Natural killer cell (primary cell): ENCODE results near the gene YES1. TPM values are rescaled to one million over a fixed set of nuclear protein-coding genes. Genes with fewer than 3 reads are reported as not detected.
A peak's percentile ranks its signal among the peaks of the same experiment; 100 is the strongest.
"Not testable (repeated sequence)": the region's sequence is repeated elsewhere in the genome, so short reads cannot be mapped to it uniquely, and the experiment has no call there.

Source experiments
- ATAC-seq, 3 donors: fragments of 150-1000 bp in 2 of 3; fragments of 200-7000 bp in 1 of 3; cut with Tn5 transposase; 1 replicate in 1 of 3; 2 replicates in 2 of 3; pipeline ENCODE4 v1.10.0; 2021; ENCODE audit warnings: mild to moderate bottlenecking in 2 of 3, moderate library complexity in 2 of 3
- DNase-seq, 2 donors: peaks; one replicate each; pipeline versions ENCODE4 v3.0.0 to v3.0.0-alpha.2; 2013 to 2021; ENCODE audit warnings: mixed read lengths in 1 of 2
- H3K27ac ChIP-seq: one replicate; pipeline ENCODE4 v1.5.1; 2013; ENCODE audit warnings: mild to moderate bottlenecking, low read length
- H3K27me3 ChIP-seq: one replicate; pipeline ENCODE4 v1.6.1; 2013; ENCODE audit warnings: low read length; ENCODE audit not compliant: control insufficient read depth, insufficient read depth
- H3K36me3 ChIP-seq: one replicate; pipeline ENCODE4 v1.6.1; 2013; ENCODE audit warnings: low read length; ENCODE audit not compliant: control insufficient read depth, insufficient read depth
- H3K4me1 ChIP-seq: one replicate; pipeline ENCODE4 v1.6.1; 2013; ENCODE audit warnings: low read length; ENCODE audit not compliant: control insufficient read depth, insufficient read depth
- H3K4me3 ChIP-seq: one replicate; pipeline ENCODE4 v1.5.1; 2013; ENCODE audit warnings: low read length
- H3K9me3 ChIP-seq: one replicate; pipeline ENCODE4 v1.6.1; 2013; ENCODE audit warnings: low read length; ENCODE audit not compliant: control insufficient read depth, insufficient read depth
- H3K27ac Mint-ChIP-seq, 2 donors: one replicate each; pipeline ENCODE4 v1.8.0; 2022; ENCODE audit warnings: mild to moderate bottlenecking in 2 of 2, mixed read lengths in 2 of 2, moderate library complexity in 1 of 2
- H3K27me3 Mint-ChIP-seq, 2 donors: one replicate each; pipeline ENCODE4 v1.8.0; 2022; ENCODE audit warnings: low read depth in 2 of 2, mixed read lengths in 2 of 2
- H3K36me3 Mint-ChIP-seq: one replicate; pipeline ENCODE4 v1.8.0; 2022; ENCODE audit warnings: mixed read lengths
- H3K4me1 Mint-ChIP-seq, 2 donors: one replicate each; pipeline ENCODE4 v1.8.0; 2022; ENCODE audit warnings: mixed read lengths in 2 of 2
- H3K4me3 Mint-ChIP-seq: one replicate; pipeline ENCODE4 v1.8.0; 2022; ENCODE audit warnings: mild to moderate bottlenecking, moderate library complexity, mixed read lengths
- H3K9me3 Mint-ChIP-seq, 2 donors: one replicate each; pipeline ENCODE4 v1.8.0; 2022; ENCODE audit warnings: mixed read lengths in 2 of 2
- CTCF ChIP-seq: fragments of 200-600 bp; IDR thresholded peaks from one replicate; pipeline ENCODE4 v1.8.0; 2022; ENCODE audit warnings: antibody characterized with exemption
- WGBS: methylation state at CpG from one replicate; pipeline ENCODE4 v1.1.7; 2013; ENCODE audit warnings: missing lambda C conversion rate; ENCODE audit not compliant: insufficient coverage; 5-methylcytosine and 5-hydroxymethylcytosine counted together
- intact Hi-C: fragments of 100-400 bp; cut with micrococcal nuclease; formaldehyde crosslinking; loops from one replicate; pipeline ENCODE4 v1.14.2; 2022
- total RNA-seq, 4 donors: library from RNA; stranded (reverse); fragments of 120-200 nt in 1 of 4; gene quantifications; one replicate each; pipeline versions ENCODE4 v1.2.3 to v1.2.4, GENCODE V29; 2013 to 2022

Gene YES1
- total RNA-seq, 3 donors from 2014 or later (not counting 1 experiment from before 2014, with no cell fraction given): 70.2 to 101 (median 76.2) TPM

- H3K9me3 ChIP-seq: no peaks in the 10 kb centered on the region
- H3K4me1 ChIP-seq: peaks cover 9% of the 10 kb centered on the region
- H3K27ac ChIP-seq: no peak overlapping the region
- Mint-ChIP-seq H3K4me1 (peaks cover 9% of the 10 kb centered on the region in 2 donors), H3K4me3 (no peak overlapping the region), H3K27me3 (no peaks in the 10 kb centered on the region), H3K36me3 (no peaks in the 10 kb centered on the region), H3K27ac (no peak overlapping the region), H3K9me3 (no peaks in the 10 kb centered on the region)
- H3K36me3 ChIP-seq: peaks cover 3% of the 10 kb centered on the region
- DNase-seq (no peak), ATAC-seq (no peak)
- TF ChIP-seq CTCF: no peak
- intact Hi-C loops: no loop called here
- no peaks in the 10 kb centered on the region for H3K27me3 ChIP-seq
- WGBS: 97% methylated on average over 11 of the region's 11 CpGs
- no peak overlapping the region for H3K4me3 ChIP-seq
Observed at GRCh38 chr18:686339-687111, 125.5 kb downstream of the YES1 start.

- DNase-seq (no peak), ATAC-seq (no peak)
- Histone ChIP-seq H3K27ac (no peak overlapping the region), H3K4me3 (no peak overlapping the region), H3K36me3 (peaks cover 3% of the 10 kb centered on the region), H3K9me3 (no peaks in the 10 kb centered on the region), H3K27me3 (no peaks in the 10 kb centered on the region), H3K4me1 (peaks cover 11% of the 10 kb centered on the region)
- no peaks in the 10 kb centered on the region for H3K36me3 Mint-ChIP-seq
- intact Hi-C loops: no loop called here
- H3K9me3 Mint-ChIP-seq: no peaks in the 10 kb centered on the region
- H3K4me3 Mint-ChIP-seq: no peak overlapping the region
- peaks cover 10 to 12% of the 10 kb centered on the region in 2 donors for H3K4me1 Mint-ChIP-seq
- H3K27ac Mint-ChIP-seq: no peak overlapping the region
- WGBS: 97% methylated on average over 3 of the region's 3 CpGs
- TF ChIP-seq CTCF: no peak
- no peaks in the 10 kb centered on the region for H3K27me3 Mint-ChIP-seq
Observed at GRCh38 chr18:685438-685837, 126.6 kb downstream of the YES1 start.

GRCh38 chr18:683531-683930, 128.5 kb downstream of the YES1 start:
- ATAC-seq: no peak
- H3K4me1 Mint-ChIP-seq: peaks cover 10 to 12% of the 10 kb centered on the region in 2 donors
- TF ChIP-seq CTCF: no peak
- no peaks in the 10 kb centered on the region for H3K36me3 Mint-ChIP-seq
- Histone ChIP-seq H3K4me3 (no peak overlapping the region), H3K27me3 (no peaks in the 10 kb centered on the region), H3K27ac (no peak overlapping the region), H3K9me3 (no peaks in the 10 kb centered on the region), H3K4me1 (peaks cover 11% of the 10 kb centered on the region), H3K36me3 (peaks cover 5% of the 10 kb centered on the region)
- no peaks in the 10 kb centered on the region for H3K27me3 Mint-ChIP-seq
- intact Hi-C loops: no loop called here
- H3K4me3 Mint-ChIP-seq: no peak overlapping the region
- H3K9me3 Mint-ChIP-seq: no peaks in the 10 kb centered on the region
- 90% methylated on average over 5 of the region's 5 CpGs for WGBS
- H3K27ac Mint-ChIP-seq: no peak overlapping the region
- DNase-seq: no peak

- H3K4me1 Mint-ChIP-seq: peaks cover 10 to 12% of the 10 kb centered on the region in 2 donors
- no peaks in the 10 kb centered on the region for H3K27me3 ChIP-seq
- no peaks in the 10 kb centered on the region for H3K36me3 Mint-ChIP-seq
- TF ChIP-seq CTCF: no peak
- H3K9me3 Mint-ChIP-seq: no peaks in the 10 kb centered on the region
- DNase-seq (no peak), ATAC-seq (no peak)
- no peaks in the 10 kb centered on the region for H3K27me3 Mint-ChIP-seq
- peaks cover 5% of the 10 kb centered on the region for H3K36me3 ChIP-seq
- H3K27ac ChIP-seq: no peak overlapping the region
- H3K4me1 ChIP-seq: peaks cover 11% of the 10 kb centered on the region
- intact Hi-C loops: no loop called here
- H3K9me3 ChIP-seq: no peaks in the 10 kb centered on the region
- H3K4me3 ChIP-seq: no peak overlapping the region
- no peak overlapping the region for H3K4me3 Mint-ChIP-seq
- H3K27ac Mint-ChIP-seq: peak overlapping the region in 1 of 2 donors; percentile 58
Observed at GRCh38 chr18:682833-683232, 129.2 kb downstream of the YES1 start.

GRCh38 chr18:682416-682815, 129.6 kb downstream of the YES1 start:
- H3K36me3 ChIP-seq, H3K9me3 ChIP-seq, DNase-seq, H3K27ac ChIP-seq, H3K27me3 ChIP-seq, H3K27me3 Mint-ChIP-seq, H3K4me3 Mint-ChIP-seq, intact Hi-C loops, ATAC-seq, H3K4me3 ChIP-seq, H3K9me3 Mint-ChIP-seq, H3K36me3 Mint-ChIP-seq: not testable (repeated sequence)
- WGBS: 83% methylated on average over 9 of the region's 9 CpGs
- peaks cover 11% of the 10 kb centered on the region for H3K4me1 ChIP-seq
- H3K4me1 Mint-ChIP-seq: peaks cover 10 to 12% of the 10 kb centered on the region in 2 donors
- H3K27ac Mint-ChIP-seq: peak overlapping the region; percentile 54 to 58
